SHP77 (cell line): ENCODE results near the gene SSC5D.
A peak's percentile ranks its signal among the peaks of the same experiment; 100 is the strongest.

Experiments used
- DNase-seq, 2 experiments: peaks; one replicate each; lab custom pipeline; 2025; lab: John Stamatoyannopoulos, UW

SSC5D gene

GRCh38 chr19:55554741-55555152 lies 66.5 kb downstream of the SSC5D start:
- peak in 1 of 2 experiments; percentile 44 for DNase-seq

GRCh38 chr19:55559684-55560083 lies 71.4 kb downstream of the SSC5D start:
- DNase-seq: peak; percentile 13 to 40

GRCh38 chr19:55563261-55563690 lies 75.0 kb downstream of the SSC5D start:
- peak in 1 of 2 experiments; percentile 25 for DNase-seq

- no peak for DNase-seq
Observed at GRCh38 chr19:55566823-55567222, 78.6 kb downstream of the SSC5D start.

DNA sequence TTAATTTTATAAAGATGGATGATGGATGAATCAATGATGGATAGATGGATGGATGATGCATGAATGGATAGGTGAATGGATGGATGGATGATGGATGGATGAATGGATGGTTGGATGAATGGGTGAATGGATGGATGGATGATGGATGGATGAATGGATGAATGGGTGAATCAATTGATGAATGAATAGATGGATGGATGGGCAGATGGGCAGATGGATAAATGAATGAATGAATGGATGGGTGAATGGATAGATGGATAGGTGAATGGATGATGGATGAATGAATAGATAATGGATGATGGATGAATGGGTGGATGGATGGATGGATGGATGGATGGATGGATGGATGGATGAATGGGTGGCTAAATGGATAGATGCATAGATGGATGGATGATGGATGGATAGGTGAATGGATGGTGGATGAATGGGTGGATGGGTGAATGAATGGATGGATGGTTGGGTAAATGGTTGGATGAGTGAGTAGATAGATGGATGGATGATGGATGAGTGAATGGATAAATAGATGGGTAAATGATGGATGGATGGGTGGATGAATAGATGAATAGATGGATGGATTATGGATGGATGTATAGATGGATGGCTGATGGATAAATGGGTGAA lies 79.6 kb downstream of the SSC5D start:
- DNase-seq: no peak
